ENCODE data around the gene OAS3. TPM values are rescaled to one million over a fixed set of nuclear protein-coding genes. Genes with fewer than 3 reads are reported as not detected.
A peak's percentile ranks its signal among the peaks of the same experiment; 100 is the strongest.
"Not testable (repeated sequence)": the region's sequence is repeated elsewhere in the genome, so short reads cannot be mapped to it uniquely, and the experiment has no call there.

Gene OAS3
- total RNA-seq, result 10 to 100 TPM in 1 of 2 donors, 1 to 10 TPM in 1; 8.1 to 19.4 TPM
- long read RNA-seq, full-length matches to known transcripts, result 5 of 19 reads
- long read RNA-seq, partial matches to known transcripts, result 4 of 19 reads
- long read RNA-seq, other reads (novel, unspliced or antisense), result 10 of 19 reads

- peak; percentile 93 for DNase-seq
- intact Hi-C loops (cut with DNase I), result loop anchor here in 1 of 2 donors (2.0 kb wide), 1 partner anchor 41 kb away; the partner anchor contains the start of gene OAS2
- ATAC-seq, result peak; percentile 96 to 97
Observed at GRCh38 chr12:112937741-112938719, at the start of gene OAS3. Gene OAS3 (plus strand): TSS chr12:112938474. CDS start chr12:112938531, 57 bp downstream.

- DNase-seq, result peak; percentile 72
- intact Hi-C loops (cut with DNase I), result no loop called here
- ATAC-seq, result peak; percentile 30 to 51
Observed at GRCh38 chr12:112891093-112892024, 46.9 kb upstream of the OAS3 start.

- intact Hi-C loops (cut with DNase I), result no loop called here
- DNase-seq (no peak), ATAC-seq (no peak)
Observed at GRCh38 chr12:112892856-112893255, 45.4 kb upstream of the OAS3 start.

- intact Hi-C loops (cut with DNase I), result no loop called here
- no peak for ATAC-seq
Observed at GRCh38 chr12:112894128-112894527, 44.1 kb upstream of the OAS3 start.

GRCh38 chr12:112898380-112898779 is 39.9 kb upstream of the OAS3 start:
- intact Hi-C loops (cut with DNase I), result no loop called here

More at GRCh38 chr12:112894128-112894527, 44.1 kb upstream of the OAS3 start:
- no peak for DNase-seq

GRCh38 chr12:112900298-112901145 is 37.8 kb upstream of the OAS3 start:
- intact Hi-C loops (cut with DNase I), result loop anchor here in 1 of 2 donors (5.0 kb wide), 1 partner anchor 127 kb away; no protein-coding TSS in a partner anchor
- no peak for DNase-seq

More at GRCh38 chr12:112898380-112898779, 39.9 kb upstream of the OAS3 start:
- no peak for ATAC-seq
- DNase-seq, result no peak

GRCh38 chr12:112901271-112901670 is 37.0 kb upstream of the OAS3 start:
- intact Hi-C loops (cut with DNase I), result loop anchor here in 1 of 2 donors (5.0 kb wide), 1 partner anchor 126 kb away; no protein-coding TSS in a partner anchor
- no peak for ATAC-seq
- DNase-seq, result no peak

More at GRCh38 chr12:112900298-112901145, 37.8 kb upstream of the OAS3 start:
- peak in 1 of 2 donors; percentile 21 for ATAC-seq

- DNase-seq, result no peak
- no peak for ATAC-seq
- intact Hi-C loops (cut with DNase I), result loop anchor here in 1 of 2 donors (5.0 kb wide), 1 partner anchor 123 kb away; no protein-coding TSS in a partner anchor
Observed at GRCh38 chr12:112904571-112904970, 33.7 kb upstream of the OAS3 start.

GRCh38 chr12:112905451-112906089 is 32.7 kb upstream of the OAS3 start:
- DNase-seq (no peak), ATAC-seq (peak in 1 of 2 donors; percentile 15)
- intact Hi-C loops (cut with DNase I), result no loop called here

- ATAC-seq (peak; percentile 81 to 95), DNase-seq (no peak)
- intact Hi-C loops (cut with DNase I), result no loop called here
Observed at GRCh38 chr12:112906712-112907414, 31.4 kb upstream of the OAS3 start, which contains the start of gene OAS1. Gene OAS1 (plus strand): TSS chr12:112906962. CDS start chr12:112907040, 78 bp downstream.

GRCh38 chr12:112907415-112908157 is 30.7 kb upstream of the OAS3 start:
- intact Hi-C loops (cut with DNase I), result no loop called here
- ATAC-seq (peak; percentile 49 to 61), DNase-seq (no peak)

GRCh38 chr12:112908548-112908947 is 29.7 kb upstream of the OAS3 start:
- no peak for DNase-seq
- intact Hi-C loops (cut with DNase I), result no loop called here
- ATAC-seq, result no peak

GRCh38 chr12:112909693-112910092 is 28.6 kb upstream of the OAS3 start:
- intact Hi-C loops (cut with DNase I), result no loop called here
- ATAC-seq (no peak), DNase-seq (no peak)

GRCh38 chr12:112913038-112913688 is 25.1 kb upstream of the OAS3 start:
- intact Hi-C loops (cut with DNase I), result no loop called here
- ATAC-seq, result no peak
- no peak for DNase-seq

- intact Hi-C loops (cut with DNase I); ATAC-seq; DNase-seq: not testable (repeated sequence)
Observed at GRCh38 chr12:112913888-112914287, 24.4 kb upstream of the OAS3 start.

Data from left cardiac atrium (tissue), 4 donors.